Measurements from ENCODE around the gene ATXN3.
A peak's percentile ranks its signal among the peaks of the same experiment; 100 is the strongest.

Gene ATXN3

GRCh38 chr14:92106143-92106926, at the start of gene ATXN3:
Gene ATXN3 (minus strand): TSS chr14:92106582. CDS start chr14:92106552, 30 bp downstream.
- DNase-seq, result peak; percentile 95

DNA sequence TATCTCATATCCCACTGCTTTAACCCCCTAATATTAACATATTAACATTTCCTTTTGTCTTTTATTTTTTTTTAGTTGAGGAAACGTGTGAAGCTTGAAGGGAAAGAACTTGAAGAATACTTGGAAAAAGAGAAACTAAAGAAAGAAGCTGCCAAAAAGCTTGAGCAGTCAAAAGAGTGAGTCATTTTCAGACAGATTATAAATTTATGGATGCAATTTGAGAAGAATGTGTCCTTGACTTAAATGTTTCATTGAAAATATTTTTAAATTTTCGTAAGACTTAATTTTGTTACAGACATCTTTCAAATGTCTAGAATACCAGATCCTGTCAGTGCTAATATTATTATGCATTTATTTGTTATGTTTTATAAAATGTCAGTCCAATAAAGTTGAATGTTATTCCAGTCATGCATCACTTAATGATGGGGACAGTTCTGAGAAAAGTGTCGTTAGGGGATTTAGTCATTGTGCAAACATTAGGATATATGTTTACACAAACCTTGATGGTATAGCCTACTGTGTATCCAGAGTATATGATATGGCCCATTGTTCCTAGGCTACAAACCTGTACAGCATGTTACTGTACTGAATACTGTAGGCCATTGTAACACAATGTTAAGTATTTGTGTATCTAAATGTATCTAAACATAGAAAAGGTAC, 48.0 kb upstream of the ATXN3 start:
- no peak for DNase-seq

DNA sequence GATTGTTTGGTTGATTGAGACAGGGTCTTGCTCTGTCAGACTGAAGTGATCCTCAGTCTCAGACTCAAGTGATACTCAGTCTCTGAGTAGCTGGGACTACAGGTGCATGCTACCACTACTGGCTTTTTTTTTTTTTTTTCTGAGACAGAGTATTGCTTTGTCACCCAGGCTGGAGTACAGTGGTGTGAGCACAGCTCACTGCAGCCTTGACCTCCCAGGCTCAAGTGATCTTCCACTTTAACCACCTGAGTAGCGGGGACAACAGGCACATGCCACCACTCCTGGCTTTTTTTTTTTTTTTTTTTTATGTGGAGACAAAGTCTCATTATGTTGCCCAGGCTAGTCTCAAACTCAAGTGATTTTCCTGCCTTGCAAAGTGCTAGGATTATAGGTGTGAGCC, 47.2 kb upstream of the ATXN3 start:
- no peak for DNase-seq

DNA sequence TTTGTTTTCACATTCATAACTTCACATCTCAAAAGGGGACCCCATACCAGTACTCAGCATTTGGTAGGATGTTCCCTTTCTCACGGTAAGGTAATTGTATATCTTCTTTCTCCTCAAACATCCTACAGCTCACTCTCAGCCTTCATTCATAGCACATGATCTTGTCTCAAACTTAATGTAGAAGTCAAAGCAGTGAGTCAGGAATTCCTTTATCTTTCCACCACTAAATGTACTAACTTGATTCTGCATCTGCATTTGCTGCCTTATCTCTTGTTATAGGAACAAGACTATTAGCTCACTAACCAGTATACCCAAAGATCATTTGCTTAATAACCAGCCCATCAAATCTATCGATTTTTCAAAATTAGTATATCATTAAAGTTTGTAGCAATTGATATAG, 38.3 kb upstream of the ATXN3 start:
- DNase-seq, result no peak

GRCh38 chr14:92143962-92144361, 37.6 kb upstream of the ATXN3 start:
- DNase-seq, result no peak

DNA sequence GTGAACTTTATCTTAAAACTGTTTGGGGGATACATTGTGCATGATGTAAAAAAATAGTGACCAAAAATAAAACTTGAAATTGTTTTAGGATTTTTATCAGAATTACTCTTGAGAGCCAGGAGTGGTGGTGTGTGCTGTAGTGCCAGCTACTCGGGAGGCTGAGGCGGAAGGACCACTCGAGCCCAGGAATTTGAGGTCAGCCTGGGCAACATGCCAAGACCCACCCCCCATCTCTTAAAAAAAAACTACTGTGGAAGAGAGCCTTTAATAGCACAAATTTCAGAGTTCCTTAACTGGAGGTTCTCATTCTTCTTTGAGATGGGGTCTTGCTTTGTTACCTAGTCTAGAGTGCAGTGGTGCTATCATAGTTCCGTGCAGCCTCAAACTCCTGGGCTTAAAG, 36.9 kb upstream of the ATXN3 start:
- DNase-seq, result no peak

GRCh38 chr14:92135269-92135668, 28.9 kb upstream of the ATXN3 start:
- DNase-seq, result peak; percentile 5

DNA sequence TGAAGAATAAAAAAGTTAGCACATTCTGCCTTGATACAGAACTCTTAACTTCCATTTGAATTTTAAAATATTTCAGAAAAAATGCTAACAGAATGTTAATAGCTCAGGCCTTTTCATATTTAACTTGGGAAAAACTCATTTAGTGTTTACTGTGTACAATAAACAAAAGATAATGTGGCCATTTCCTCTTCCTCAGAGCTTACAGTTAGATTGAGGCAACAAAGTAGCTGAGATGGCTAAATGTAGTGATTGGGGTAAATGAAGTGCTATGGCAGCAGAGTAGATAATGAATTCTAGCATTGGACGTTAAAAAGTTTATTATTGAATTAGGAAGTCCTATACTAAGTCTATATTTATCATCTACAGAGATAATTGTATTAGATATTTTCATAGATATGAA, 28.1 kb upstream of the ATXN3 start:
- no peak for DNase-seq

DNA sequence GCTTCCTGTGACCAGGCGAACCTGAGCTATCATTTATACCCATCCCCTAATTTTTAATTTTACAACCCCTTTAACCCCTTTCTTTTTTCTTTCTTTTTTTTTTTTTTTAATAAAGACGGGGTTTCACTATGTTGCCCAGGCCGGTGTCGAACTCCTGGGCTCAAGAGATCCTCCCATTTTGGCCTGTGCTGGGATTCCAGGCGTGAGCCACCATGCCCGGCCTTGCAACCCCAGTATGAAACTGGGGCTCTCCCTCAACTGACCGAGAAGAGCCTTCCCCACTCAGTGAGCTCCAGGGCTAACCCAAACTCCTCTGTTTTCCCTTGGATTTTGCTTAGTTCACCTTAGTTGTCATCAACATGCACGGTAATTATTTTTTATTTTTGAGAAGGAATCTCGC, 16.4 kb upstream of the ATXN3 start:
- DNase-seq, result no peak

DNA sequence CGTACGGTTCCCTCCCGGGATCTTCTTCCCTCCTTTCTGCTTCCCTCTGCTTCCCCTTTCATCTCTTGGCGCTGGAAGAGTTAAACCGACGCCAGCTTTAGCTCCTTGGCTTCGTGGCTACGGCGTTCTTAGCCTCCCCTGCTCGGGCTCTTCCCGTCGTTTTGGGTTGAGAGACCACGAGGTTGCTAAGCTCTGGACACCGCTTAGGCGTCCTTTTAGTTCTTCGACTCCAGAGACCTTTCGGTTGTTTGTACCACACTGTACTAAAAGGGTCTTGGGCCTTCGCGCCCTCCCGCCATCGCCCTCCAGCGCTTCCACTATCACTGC, 15.9 kb upstream of the ATXN3 start:
- no peak for DNase-seq

GRCh38 chr14:92121670-92122350, 15.4 kb upstream of the ATXN3 start, which contains the start of the genes CPSF2 and NDUFB1:
Gene CPSF2 (plus strand): TSS chr14:92121969. CDS start chr14:92130985, 9,016 bp downstream.
Gene NDUFB1 (minus strand): TSS chr14:92121706. CDS start chr14:92117637, 4,069 bp downstream.
- peak; percentile 90 for DNase-seq

DNA sequence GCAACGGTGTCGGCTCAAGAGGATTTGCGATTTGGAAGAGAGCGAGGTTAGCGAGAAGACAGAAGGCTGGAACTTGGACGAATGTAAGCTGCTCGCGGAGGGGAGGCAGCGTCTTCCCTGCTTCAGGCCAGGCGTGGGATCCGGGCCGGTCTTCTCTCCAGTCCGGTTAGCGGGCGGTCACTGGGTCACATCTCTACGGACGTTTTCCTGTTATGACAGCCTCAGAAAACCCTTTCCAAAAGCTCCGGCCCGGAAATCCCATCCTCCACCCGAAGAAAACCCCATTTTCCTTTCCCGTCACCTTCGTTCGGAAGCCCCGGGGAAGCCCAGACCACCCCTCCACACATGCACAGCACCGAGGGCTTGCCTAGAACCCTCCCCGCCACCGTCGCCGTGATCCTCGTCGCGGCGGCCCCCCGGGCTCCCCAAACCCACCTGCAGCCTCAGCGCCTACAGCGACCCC, 14.9 kb upstream of the ATXN3 start:
- DNase-seq, result no peak

GRCh38 chr14:92109490-92109889, 3.1 kb upstream of the ATXN3 start:
- DNase-seq, result no peak

DNA sequence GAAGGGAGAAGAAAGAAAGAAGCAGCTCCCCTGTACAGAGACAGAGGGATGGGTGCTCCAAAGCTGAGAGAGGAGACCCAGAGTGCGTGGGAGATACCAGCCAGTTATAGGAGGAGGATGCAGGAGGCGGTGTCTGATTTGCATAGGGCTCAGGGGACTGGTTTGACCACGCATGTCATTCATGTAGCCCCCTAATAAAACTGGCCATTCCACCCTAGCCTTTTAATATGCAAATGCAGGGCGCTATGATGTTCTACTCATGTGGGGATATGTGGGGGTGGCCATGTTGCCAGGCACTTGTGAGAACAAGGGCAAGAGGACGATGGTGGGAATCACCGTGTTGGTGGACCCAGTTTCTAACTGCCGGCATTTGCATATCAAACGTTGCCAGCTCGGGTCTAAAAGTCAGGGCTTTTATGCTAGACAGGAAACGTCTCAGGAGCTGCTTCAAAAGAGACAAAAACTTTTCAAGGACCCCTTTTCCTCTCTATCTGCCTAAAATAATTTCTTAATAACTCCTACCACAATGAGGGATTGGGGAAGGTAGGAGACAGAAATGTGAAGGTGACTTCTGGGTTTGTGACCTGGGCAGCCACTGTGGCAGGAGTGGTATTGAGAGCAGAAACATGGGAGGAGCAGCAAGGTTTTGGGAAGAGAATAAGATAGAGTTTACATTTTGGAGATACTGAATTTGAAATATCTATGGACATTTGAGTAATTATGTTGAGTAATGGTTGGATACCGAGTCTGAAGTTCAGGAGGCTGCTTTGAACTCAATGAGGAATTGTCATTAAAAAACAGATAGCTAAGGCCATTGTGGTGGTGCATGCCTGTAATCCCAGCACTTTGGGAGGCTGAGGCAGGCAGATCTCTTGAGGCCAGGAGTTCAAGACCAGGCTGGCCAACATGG, 2.2 kb upstream of the ATXN3 start:
- no peak for DNase-seq

DNA sequence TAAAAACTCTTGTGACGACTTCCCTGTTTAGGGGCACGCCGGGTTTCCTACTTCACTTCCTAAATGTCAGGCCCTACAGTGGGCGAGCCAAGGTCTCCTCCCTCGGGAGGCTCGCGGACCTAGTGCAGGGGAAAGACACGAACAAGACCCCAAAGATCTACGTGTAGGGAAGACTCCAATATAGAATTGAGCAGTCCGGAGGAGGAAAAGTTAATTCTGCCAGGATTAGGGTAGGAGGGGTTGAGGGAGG, 564 bp downstream of the ATXN3 start:
- DNase-seq, result no peak

DNA sequence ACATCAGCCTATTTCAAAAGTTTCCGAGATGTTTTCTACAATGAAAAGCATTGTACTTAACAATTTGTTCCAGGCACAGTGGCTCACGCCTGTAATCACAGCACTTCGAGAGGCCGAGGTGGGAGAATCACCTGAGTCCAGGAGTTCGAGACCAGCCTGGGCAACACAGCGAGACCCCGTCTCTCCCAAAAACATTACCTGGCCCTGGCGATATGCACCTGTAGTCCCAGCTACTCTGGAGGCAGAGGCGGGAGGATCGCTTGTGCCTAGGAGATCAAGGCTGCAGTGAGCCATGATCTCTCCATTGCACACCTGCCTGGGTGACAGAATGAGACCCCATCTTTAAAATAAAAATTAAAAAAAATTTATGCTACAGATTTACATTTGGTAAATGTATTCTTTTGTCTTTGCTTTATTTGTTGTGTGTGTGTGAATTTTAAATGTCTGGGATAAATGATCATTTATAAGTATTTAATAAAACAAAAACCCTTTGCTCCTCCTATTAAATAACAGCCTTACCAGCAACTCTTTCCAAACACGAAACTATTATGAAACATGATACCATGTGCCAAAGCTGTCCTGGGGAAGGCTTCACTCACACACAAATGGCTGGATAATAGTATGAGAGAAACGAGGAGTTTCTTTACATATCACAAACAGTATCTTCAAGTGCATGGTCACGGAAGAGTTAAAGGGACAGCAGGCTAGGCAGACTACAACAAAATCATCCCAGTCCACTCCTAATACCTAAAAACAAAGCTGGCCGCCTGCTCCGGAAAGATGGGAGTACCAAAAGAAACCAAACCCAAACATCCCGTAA, 1.1 kb downstream of the ATXN3 start:
- DNase-seq, result no peak

- DNase-seq, result no peak
Measured at GRCh38 chr14:92103363-92103989, 2.9 kb downstream of the ATXN3 start.

GRCh38 chr14:92099802-92100201, 6.6 kb downstream of the ATXN3 start:
- no peak for DNase-seq

DNA sequence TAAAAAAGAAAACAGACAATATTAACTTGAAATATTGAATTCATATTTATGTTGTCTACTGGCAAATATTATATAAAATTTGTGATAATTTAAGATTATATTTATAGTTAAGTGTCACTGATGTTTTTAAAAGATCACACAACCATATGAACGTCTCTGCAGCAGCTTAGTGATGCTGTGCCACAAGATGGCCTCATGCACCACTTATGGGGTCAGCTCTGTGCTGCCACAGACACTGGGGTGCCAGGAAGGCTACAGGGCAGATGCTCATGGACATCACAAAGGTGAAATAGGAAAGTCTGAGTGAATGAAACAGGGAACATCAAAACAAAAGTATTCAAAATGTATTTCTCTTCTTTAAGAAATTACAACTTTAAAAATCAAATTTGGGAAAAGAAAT, 13.1 kb downstream of the ATXN3 start:
- no peak for DNase-seq

DNA sequence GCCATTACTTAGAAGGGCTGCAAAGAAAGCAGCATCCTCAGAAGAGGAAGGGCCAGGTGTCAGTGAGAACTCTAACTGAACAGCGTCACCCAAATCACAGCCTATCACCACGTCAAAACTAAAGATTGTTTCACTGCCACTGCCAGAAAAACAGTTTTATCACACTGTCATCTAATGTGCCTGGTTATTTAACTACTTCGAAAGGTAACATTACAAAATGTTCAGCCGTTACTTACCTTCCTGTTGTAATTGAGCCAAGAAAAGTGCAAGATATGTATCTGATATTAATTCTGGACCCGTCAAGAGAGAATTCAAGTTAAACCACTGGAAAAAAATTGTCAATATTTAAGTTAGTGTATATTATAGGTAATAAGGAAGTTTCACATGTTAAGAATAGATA, 17.9 kb downstream of the ATXN3 start:
- no peak for DNase-seq

DNA sequence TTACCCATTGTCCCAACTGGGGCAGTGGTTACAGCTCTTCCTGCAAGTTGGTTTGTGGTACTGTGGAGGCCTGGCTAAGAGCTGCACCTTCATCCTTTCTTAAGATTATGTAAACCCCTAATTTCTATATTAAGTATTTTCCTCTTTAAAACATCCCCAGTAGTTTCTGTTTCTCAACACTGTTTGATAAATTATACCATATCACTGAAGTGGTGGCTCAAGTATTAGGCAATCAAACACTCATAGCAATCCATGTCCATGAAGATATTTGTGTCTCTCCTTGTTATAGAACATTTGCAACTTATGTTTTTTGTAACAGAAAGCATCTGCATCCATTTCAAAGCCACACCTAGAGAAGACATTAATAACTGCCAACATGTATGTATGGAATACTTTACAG, 31.8 kb downstream of the ATXN3 start:
- no peak for DNase-seq
